Measurements from ENCODE around the gene PHOX2B. TPM values are rescaled to one million over a fixed set of nuclear protein-coding genes. Genes with fewer than 3 reads are reported as not detected.

Gene PHOX2B
- total and polyA plus RNA-seq, 9 of the 15 experiments (the other 6 are each of a cell fraction or from before 2014, with no cell fraction given): not detected

DNA sequence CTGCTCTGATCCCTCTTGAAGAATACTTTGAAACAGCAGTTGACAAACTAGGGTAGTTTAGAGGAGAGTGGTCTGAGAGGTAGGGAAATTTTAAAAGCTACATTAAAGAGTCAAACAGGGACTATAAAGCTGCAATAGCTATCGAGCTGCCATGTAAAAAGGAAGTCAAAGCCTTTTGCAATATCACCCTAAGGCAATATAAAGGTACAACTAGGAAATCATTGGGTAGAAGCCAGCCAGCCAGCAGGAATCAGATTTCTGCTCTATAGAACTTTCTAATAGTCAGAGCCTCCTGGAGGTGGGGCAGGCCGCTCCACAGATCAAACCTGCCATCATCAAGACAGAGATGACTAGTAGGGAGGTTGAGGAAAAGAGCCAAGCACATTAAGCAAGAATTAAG lies 15.2 kb upstream of the PHOX2B start:
- H3K4me1 ChIP-seq (replicated peaks in 1 of 2; ENCODE audit: control insufficient read depth in 2 of 2, insufficient read depth in 2 of 2, low read length in 2 of 2): no peaks in the 10 kb centered on the region
- no peak overlapping the region for H2AFZ ChIP-seq (ENCODE audit: low read depth, low read length)
- no peak overlapping the region for H3K4me2 ChIP-seq (ENCODE audit: insufficient read depth, low read length)
- H4K20me1 ChIP-seq (replicated peaks; ENCODE audit: control insufficient read depth, insufficient read depth, low read length): no peaks in the 10 kb centered on the region
- no peaks in the 10 kb centered on the region for H3K79me2 ChIP-seq (ENCODE audit: control insufficient read depth, insufficient read depth, low read length)
- H3K9me1 ChIP-seq (ENCODE audit: control insufficient read depth, insufficient read depth, low read length): no peaks in the 10 kb centered on the region
- no peak for FAIRE-seq
- BruUV-seq (replicated peaks): no TSS peak
- intact Hi-C loops (cut with micrococcal nuclease): no loop called here
- ChIA-PET CTCF (ENCODE audit: low intra/inter-chr PET ratio) (no interaction called here), POLR2A (interaction anchor here (0.8 kb wide), 1 partner anchor 29 kb away, joined by 3 read pairs; no protein-coding TSS in a partner anchor)
- no peak for TF ChIP-seq BMI1 (IDR thresholded peaks at IDR 0.05; ENCODE audit: low read length)
- TF ChIP-seq DMBX1 (CRISPR knock-in tag; IDR thresholded peaks at IDR 0.05; ENCODE audit: borderline replicate concordance): no peak
- no peak for TF ChIP-seq FOXJ3 (CRISPR knock-in tag; IDR thresholded peaks at IDR 0.05)
- no peak for TF ChIP-seq ZC3H4 (CRISPR knock-in tag; IDR thresholded peaks at IDR 0.05; ENCODE audit: borderline replicate concordance)
- TF ChIP-seq RBM25 (IDR thresholded peaks at IDR 0.05; ENCODE audit: low read depth, low read length, severe bottlenecking): no peak
- no peak for TF ChIP-seq ZNF668 (CRISPR knock-in tag; IDR thresholded peaks at IDR 0.05)
- no peak for TF ChIP-seq BCOR (IDR thresholded peaks at IDR 0.05)
- TF ChIP-seq, protein P1, sequence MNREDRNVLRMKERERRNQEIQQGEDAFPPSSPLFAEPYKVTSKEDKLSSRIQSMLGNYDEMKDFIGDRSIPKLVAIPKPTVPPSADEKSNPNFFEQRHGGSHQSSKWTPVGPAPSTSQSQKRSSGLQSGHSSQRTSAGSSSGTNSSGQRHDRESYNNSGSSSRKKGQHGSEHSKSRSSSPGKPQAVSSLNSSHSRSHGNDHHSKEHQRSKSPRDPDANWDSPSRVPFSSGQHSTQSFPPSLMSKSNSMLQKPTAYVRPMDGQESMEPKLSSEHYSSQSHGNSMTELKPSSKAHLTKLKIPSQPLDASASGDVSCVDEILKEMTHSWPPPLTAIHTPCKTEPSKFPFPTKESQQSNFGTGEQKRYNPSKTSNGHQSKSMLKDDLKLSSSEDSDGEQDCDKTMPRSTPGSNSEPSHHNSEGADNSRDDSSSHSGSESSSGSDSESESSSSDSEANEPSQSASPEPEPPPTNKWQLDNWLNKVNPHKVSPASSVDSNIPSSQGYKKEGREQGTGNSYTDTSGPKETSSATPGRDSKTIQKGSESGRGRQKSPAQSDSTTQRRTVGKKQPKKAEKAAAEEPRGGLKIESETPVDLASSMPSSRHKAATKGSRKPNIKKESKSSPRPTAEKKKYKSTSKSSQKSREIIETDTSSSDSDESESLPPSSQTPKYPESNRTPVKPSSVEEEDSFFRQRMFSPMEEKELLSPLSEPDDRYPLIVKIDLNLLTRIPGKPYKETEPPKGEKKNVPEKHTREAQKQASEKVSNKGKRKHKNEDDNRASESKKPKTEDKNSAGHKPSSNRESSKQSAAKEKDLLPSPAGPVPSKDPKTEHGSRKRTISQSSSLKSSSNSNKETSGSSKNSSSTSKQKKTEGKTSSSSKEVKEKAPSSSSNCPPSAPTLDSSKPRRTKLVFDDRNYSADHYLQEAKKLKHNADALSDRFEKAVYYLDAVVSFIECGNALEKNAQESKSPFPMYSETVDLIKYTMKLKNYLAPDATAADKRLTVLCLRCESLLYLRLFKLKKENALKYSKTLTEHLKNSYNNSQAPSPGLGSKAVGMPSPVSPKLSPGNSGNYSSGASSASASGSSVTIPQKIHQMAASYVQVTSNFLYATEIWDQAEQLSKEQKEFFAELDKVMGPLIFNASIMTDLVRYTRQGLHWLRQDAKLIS (CRISPR knock-in tag; IDR thresholded peaks at IDR 0.05): no peak
- no peak for TF ChIP-seq ZNF146 (CRISPR knock-in tag; IDR thresholded peaks at IDR 0.05; ENCODE audit: unreplicated experiment)
- no peak for DNase-seq (ENCODE audit: extremely low read depth in 1 of 4, low spot score in 3 of 4)
- H3K4me3 ChIP-seq: no peak overlapping the region
- H3K9me3 ChIP-seq (replicated peaks; ENCODE audit: control insufficient read depth, insufficient read depth, low read depth, low read length): no peaks in the 10 kb centered on the region
- H3K27ac ChIP-seq (ENCODE audit: extremely low read depth, low read depth, low read length): no peak overlapping the region
- WGBS (ENCODE audit: insufficient coverage, low coverage, missing lambda C conversion rate): 0% methylated on average over 2 of the region's 2 CpGs
- H3K36me3 ChIP-seq (ENCODE audit: control insufficient read depth, insufficient read depth, low read length): no peaks in the 10 kb centered on the region
- ATAC-seq: no peak
- in situ Hi-C loops (cut with MboI): no loop called here
- no peak overlapping the region for H3K9ac ChIP-seq (ENCODE audit: insufficient read depth in 1 of 2, low read depth in 2 of 2, low read length in 2 of 2)
- H3K27me3 ChIP-seq (ENCODE audit: control insufficient read depth in 2 of 2, insufficient read depth in 2 of 2, low read length in 2 of 2): no peaks in the 10 kb centered on the region
